Measurements from ENCODE around the gene KIF2A.

KIF2A gene

DNA sequence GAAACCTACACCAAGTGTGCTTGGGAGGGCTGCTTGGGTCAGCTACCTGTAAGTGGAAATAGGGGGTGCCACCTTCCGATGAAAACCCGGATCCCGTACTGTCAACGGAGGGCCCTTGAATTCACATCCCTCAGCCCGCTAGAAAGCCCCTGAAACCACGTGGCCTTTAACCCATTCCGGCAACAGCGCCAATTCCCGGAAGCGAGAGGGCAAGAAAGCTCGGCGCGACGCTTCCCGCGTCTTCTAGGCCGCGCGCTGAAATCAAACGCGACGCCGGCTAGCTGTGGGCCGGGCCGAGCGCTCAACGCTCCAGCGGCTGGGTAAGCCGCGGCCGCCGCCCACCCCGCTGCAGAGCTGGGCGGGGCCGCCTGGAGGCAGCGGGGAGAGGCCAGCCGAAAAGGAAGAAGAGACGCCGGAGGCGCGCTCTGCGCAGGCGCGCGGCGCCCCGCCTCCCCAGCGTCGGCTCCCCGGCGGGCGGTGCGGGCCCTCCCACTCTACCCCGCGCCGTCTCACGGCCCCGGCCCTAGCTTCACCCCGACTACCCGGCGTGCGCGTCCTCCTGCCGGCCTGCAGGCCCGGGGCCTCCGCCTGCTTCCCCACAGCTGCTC lies at the start of gene KIF2A:
Gene KIF2A (plus strand): TSS at position 492 of the 608 bp plus-strand sequence. CDS start 267 bp downstream, outside the sequence.
- DNase-seq: peak; percentile 94

- DNase-seq: no peak
Measured at GRCh38 chr5:62257020-62257367, 49.0 kb upstream of the KIF2A start.

DNA sequence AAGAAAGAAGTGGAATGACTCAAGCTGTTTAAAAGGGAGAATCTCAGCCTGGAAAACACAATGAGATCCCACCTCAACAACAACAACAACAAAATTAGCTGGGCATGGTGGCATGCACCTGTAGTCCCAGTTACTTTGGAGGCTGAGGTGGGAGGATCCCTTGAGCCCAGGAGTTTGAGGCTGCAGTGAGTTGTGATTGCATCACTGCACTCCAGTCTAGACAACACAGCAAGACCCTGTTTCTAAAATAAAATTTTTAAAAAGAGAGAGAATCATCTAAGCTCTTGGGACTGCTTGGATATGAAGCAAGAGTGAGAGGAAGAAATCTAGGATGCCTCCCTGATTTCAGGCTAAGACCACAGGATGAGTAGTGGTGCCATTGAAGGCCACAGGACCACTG lies 47.4 kb upstream of the KIF2A start:
- DNase-seq: no peak

- no peak for DNase-seq
Measured at GRCh38 chr5:62259699-62260250, 46.2 kb upstream of the KIF2A start.

DNA sequence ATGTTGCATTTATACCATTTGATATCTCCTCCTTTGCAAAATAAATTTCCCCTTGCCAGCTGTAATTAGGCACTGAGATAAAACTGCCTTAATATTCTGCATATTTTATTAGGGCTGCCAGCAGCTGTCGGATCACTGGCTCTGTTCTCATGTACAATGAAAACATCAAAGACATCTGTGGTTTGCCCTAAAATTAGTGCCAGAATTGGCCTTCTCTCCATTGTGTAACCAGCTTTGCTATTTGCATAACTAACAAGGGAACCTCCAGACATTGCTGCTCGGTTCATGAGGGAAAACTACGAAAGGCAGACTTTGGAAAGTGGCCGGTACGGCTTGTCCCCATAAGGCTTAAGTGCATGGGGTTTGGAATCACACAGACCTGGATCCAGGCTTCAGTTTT lies 45.5 kb upstream of the KIF2A start:
- no peak for DNase-seq

GRCh38 chr5:62263401-62263800 lies 42.6 kb upstream of the KIF2A start:
- no peak for DNase-seq

DNA sequence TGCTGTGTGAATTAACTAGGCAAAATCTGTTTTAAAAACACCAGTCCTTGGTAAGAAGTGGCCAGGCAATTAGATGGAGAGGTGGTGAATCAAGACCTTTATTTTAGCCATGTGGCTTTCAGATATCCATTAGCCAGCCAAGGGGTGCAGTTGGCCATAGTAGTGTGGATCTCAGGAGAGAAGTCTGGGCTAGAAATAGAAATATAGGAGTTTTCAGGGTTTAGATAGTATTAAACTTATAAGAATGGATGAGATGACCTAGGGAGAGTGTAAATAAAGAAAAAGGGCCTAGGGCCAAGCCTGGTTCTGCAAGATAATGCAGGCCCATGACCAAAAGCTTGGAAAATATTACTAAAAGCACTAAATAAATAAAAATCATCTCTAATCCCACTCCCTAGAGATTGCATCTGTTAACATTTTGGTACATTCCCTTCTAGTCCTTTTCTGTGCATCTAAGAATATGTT lies 40.3 kb upstream of the KIF2A start:
- DNase-seq: no peak

GRCh38 chr5:62266573-62266972 lies 39.4 kb upstream of the KIF2A start:
- no peak for DNase-seq

GRCh38 chr5:62268234-62268633 lies 37.8 kb upstream of the KIF2A start:
- no peak for DNase-seq

- no peak for DNase-seq
Measured at GRCh38 chr5:62268792-62269191, 37.2 kb upstream of the KIF2A start.

DNA sequence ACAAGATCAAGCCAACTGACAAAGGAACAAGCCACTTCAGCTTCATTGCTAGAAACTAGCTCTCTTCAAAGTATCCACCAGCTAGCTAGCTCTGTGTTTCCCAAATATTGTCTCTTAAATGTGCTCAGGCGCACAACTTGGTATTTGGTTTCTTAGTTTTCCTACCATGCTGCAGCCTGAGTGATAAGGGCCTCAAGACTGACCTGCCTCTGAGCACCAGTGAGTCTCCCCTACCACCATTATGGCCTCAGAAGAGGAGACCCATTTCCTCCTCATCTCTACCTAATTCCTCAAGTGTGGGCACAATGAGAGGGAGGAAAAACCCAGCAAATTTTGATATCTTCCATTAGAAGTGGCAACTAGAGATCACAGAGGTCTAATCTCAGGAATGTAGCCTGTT lies 34.6 kb upstream of the KIF2A start:
- DNase-seq: no peak

DNA sequence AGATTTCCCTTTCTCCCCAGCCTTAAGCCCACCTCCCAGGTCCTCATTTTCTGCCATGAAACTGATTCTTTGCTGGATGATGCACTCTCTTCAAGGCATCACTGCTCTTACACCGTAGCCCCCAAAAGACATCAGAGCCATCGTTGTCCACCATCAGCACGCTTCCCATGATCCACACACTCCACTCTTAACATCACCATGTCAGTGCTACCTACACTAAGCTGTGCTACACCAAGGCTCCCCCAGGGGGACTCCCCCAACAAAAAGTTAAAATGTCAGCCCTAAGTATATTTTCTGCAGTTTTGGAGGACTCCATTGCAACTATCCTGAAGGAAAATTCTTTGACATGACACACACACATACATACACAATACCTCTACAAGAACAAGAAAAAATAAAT lies 34.1 kb upstream of the KIF2A start:
- no peak for DNase-seq

GRCh38 chr5:62273687-62274086 lies 32.3 kb upstream of the KIF2A start:
- no peak for DNase-seq

GRCh38 chr5:62275581-62275980 lies 30.4 kb upstream of the KIF2A start:
- DNase-seq: no peak

GRCh38 chr5:62281411-62281810 lies 24.6 kb upstream of the KIF2A start:
- no peak for DNase-seq

GRCh38 chr5:62282064-62282463 lies 23.9 kb upstream of the KIF2A start:
- no peak for DNase-seq

- no peak for DNase-seq
Measured at GRCh38 chr5:62283005-62283404, 23.0 kb upstream of the KIF2A start.

GRCh38 chr5:62283861-62284260 lies 22.1 kb upstream of the KIF2A start:
- no peak for DNase-seq

DNA sequence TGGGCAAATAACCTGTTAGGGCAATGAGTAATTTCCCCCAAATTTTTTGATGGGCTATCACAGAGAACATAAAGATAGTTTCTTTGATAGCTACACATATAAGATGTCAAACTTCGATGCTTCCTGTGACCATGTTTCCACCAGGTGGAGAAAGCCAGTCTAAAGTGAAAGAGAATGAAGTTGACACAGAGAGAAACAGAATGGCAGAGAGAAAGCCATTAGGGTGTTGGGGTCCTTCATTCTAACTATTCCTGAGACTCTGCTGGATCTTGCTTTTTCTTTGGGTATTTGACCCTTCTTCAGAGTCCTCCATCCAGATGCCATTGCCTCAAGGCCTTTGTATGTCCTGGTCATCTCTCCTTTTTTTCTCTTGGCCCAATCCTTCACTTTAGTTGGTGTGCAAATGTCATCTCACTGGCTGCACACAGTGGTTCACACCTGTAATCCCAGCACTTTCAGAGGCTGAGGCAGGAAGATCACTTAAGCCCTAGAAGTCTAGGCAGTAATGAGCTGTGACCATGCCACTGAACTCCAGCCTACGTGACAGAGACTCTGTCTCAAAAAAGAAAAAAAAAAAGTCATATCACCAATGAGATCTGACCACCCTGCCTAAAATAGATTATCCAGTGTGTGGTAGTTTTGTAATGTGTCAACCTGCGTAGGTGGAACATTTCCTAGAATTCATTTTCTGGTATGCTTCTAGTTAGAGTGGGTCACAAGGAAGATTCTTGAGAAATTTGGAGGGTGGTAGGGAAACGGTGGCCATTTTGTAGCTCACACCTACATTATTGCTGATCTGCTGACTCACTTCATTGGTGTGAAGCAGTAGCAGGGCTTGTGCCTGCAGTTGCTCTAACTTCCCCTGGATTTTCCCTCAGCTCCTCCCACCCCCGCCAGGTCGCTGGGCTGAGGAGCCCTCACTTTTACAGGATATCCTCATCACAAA lies 20.8 kb upstream of the KIF2A start:
- no peak for DNase-seq

DNA sequence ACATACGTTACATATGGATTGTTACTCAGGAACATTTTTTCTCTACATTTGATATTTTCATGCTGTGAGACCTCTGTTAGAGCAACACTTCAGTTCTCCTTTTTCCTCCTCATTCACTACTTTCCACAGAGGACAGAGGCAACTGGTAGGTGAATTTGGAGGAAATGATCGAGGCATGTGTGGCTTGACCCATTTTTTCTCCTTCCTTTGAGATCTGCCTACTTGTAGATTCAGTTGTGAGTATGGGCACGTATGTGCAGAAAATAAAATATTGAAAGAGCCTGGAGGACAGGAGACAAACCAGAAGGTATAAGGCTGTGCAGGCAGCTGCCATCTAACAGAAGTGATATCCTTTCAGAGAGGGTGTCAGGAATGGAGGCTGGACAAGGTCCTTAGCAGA lies 19.2 kb upstream of the KIF2A start:
- DNase-seq: no peak

DNA sequence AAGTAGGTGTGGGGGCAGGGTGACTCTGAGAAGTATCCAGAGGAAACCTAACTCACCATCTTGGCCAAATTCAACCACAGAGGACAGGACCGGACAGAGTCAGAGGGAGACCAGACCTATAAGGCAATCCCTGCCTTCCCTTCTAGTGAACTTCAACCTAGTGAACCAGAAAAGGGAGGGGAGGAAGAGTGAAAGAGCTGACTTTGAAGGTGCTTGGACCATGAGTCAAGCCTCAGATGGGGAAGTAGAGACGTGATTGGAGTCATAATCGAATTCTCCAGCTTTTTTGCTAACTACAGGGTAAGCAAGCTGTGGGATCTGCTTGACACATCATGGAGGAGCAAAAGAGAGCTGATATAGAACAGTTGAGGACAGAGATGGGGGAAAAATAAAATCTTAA lies 18.8 kb upstream of the KIF2A start:
- no peak for DNase-seq

GRCh38 chr5:62288118-62288517 lies 17.9 kb upstream of the KIF2A start:
- no peak for DNase-seq

GRCh38 chr5:62289813-62290212 lies 16.2 kb upstream of the KIF2A start:
- no peak for DNase-seq

DNA sequence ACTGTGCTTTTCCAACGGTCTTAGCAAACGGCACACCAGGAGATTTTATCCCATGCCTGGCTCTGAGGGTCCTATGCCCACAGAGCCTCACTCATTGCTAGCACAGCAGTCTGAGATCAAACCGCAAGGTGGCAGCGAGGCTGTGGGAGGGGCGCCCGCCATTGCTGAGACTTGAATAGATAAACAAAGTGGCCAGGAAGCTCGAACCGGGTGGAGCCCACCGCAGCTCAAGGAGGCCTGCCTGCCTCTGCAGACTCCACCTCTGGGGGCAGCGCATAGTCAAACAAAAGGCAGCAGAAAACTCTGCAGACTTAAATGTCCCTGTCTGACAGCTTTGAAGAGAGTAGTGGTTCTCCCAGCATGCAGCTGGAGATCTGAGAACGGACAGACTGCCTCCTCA lies 14.2 kb upstream of the KIF2A start:
- DNase-seq: peak; percentile 64

Measured in activated T-cell treated with anti-CD3 and anti-CD28 coated beads, Interleukin-2, amount 50 U/mL, for 1 hour (primary cell).